ENCODE measurements around the gene SLC12A3. TPM values are rescaled to one million over a fixed set of nuclear protein-coding genes. Genes with fewer than 3 reads are reported as not detected.

The SLC12A3 gene
- total and polyA plus RNA-seq, 2 of the 8 experiments (the other 6 are each of a cell fraction or from before 2014, with no cell fraction given), result not detected

DNA sequence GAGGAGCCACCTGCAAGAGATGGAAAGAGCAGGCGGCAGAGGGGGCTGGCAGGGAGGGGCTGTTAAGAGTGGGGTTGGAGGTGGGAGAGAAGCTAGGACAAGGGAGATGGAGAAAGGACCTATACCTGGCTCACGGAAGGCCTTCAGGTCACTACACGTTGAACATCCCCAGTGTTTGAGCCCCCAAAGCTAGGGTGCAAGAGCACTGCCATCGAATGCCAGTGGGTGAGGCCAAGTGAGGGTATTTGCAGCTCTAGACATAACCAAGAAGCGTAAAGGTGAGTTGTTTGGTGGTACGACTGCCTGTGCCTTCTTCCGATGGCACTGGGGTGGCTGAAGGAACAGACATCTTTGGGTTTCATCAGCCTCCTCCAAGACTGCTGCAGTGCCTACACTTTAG, 49.9 kb downstream of the SLC12A3 start (continued):
- TF ChIP-seq CTCF (IDR thresholded peaks at IDR 0.05; ENCODE audit: control extremely low read depth in 1 of 3, insufficient read depth in 1 of 3, low read depth in 1 of 3, low read length in 3 of 3), result no peak
- no peak for TF ChIP-seq CHD7 (IDR thresholded peaks at IDR 0.05; ENCODE audit: insufficient replicate concordance, low read length)
- no peak for TF ChIP-seq EZH2 (IDR thresholded peaks at IDR 0.05; ENCODE audit: low read depth, low read length, severe bottlenecking)
- TF ChIP-seq RNF2 (IDR thresholded peaks at IDR 0.05; ENCODE audit: borderline replicate concordance, low read depth, low read length, missing control alignments, poor library complexity, severe bottlenecking), result no peak
- no peak for TF ChIP-seq EP300 (IDR thresholded peaks at IDR 0.05; ENCODE audit: borderline replicate concordance in 1 of 2, low read depth in 2 of 2, low read length in 2 of 2)
- TF ChIP-seq CREB1 (IDR thresholded peaks at IDR 0.05), result no peak
- no peak for TF ChIP-seq RAD21 (IDR thresholded peaks at IDR 0.05 in 1 of 2, conservative IDR thresholded peaks at IDR 0.05 in 1 of 2; ENCODE audit: low read depth in 2 of 2, low read length in 2 of 2)

Measured in H1 (cell line).